Measurements from ENCODE around the gene MTA3. TPM values are rescaled to one million over a fixed set of nuclear protein-coding genes. Genes with fewer than 3 reads are reported as not detected.
"Not testable (repeated sequence)": the region's sequence is repeated elsewhere in the genome, so short reads cannot be mapped to it uniquely, and the experiment has no call there.

MTA3 gene
- total RNA-seq, 1 donor from 2014 or later, result 6.7 TPM

GRCh38 chr2:42722320-42723190 lies 154.1 kb downstream of the MTA3 start:
- DNase-seq (ENCODE audit: low spot score), result no peak
- no peak for ATAC-seq

- no peak for ATAC-seq
- DNase-seq (ENCODE audit: low spot score), result no peak
Observed at GRCh38 chr2:42723465-42723864, 155.0 kb downstream of the MTA3 start.

GRCh38 chr2:42724886-42725285 lies 156.5 kb downstream of the MTA3 start:
- ATAC-seq (no peak), DNase-seq (ENCODE audit: low spot score) (no peak)

GRCh38 chr2:42725657-42726056 lies 157.2 kb downstream of the MTA3 start:
- no peak for DNase-seq (ENCODE audit: low spot score)
- peak; percentile 18 for ATAC-seq

- ATAC-seq (no peak), DNase-seq (ENCODE audit: low spot score) (no peak)
Observed at GRCh38 chr2:42726680-42727079, 158.2 kb downstream of the MTA3 start.

GRCh38 chr2:42731316-42731715 lies 162.9 kb downstream of the MTA3 start:
- not testable (repeated sequence) for DNase-seq (ENCODE audit: low spot score); ATAC-seq

GRCh38 chr2:42733852-42734251 lies 165.4 kb downstream of the MTA3 start:
- DNase-seq (ENCODE audit: low spot score), result no peak
- no peak for ATAC-seq

GRCh38 chr2:42736598-42737322 lies 168.3 kb downstream of the MTA3 start:
- DNase-seq (ENCODE audit: low spot score) (no peak), ATAC-seq (no peak)

- ATAC-seq, result no peak
Observed at GRCh38 chr2:42741140-42741539, 172.7 kb downstream of the MTA3 start.

GRCh38 chr2:42742740-42743658 lies 174.6 kb downstream of the MTA3 start:
- no peak for ATAC-seq
- DNase-seq (ENCODE audit: low spot score), result no peak

More at GRCh38 chr2:42741140-42741539, 172.7 kb downstream of the MTA3 start:
- DNase-seq (ENCODE audit: low spot score), result no peak

GRCh38 chr2:42743659-42743990 lies 175.2 kb downstream of the MTA3 start:
- DNase-seq (ENCODE audit: low spot score) (no peak), ATAC-seq (no peak)

GRCh38 chr2:42744545-42745082 lies 176.2 kb downstream of the MTA3 start:
- ATAC-seq (no peak), DNase-seq (ENCODE audit: low spot score) (no peak)

- DNase-seq (ENCODE audit: low spot score) (no peak), ATAC-seq (no peak)
Observed at GRCh38 chr2:42747422-42747821, 179.0 kb downstream of the MTA3 start.

- ATAC-seq (no peak), DNase-seq (ENCODE audit: low spot score) (no peak)
Observed at GRCh38 chr2:42748840-42749239, 180.4 kb downstream of the MTA3 start.

GRCh38 chr2:42752314-42752713 lies 183.9 kb downstream of the MTA3 start:
- ATAC-seq, result no peak
- no peak for DNase-seq (ENCODE audit: low spot score)

- ATAC-seq (no peak), DNase-seq (ENCODE audit: low spot score) (no peak)
Observed at GRCh38 chr2:42752816-42753813, 184.7 kb downstream of the MTA3 start.

GRCh38 chr2:42754021-42754775 lies 185.8 kb downstream of the MTA3 start:
- DNase-seq (ENCODE audit: low spot score), result peak; percentile 75

GRCh38 chr2:42754776-42755140 lies 186.3 kb downstream of the MTA3 start:
- no peak for ATAC-seq
- DNase-seq (ENCODE audit: low spot score), result no peak

More at GRCh38 chr2:42754021-42754775, 185.8 kb downstream of the MTA3 start:
- peak; percentile 89 for ATAC-seq

All from left lobe of liver (tissue), 2 donors.